HPDE6-E6E7 (cell line): ENCODE measurements around the gene CDK5R2.
A peak's percentile ranks its signal among the peaks of the same experiment; 100 is the strongest.
"Not testable (repeated sequence)": the region's sequence is repeated elsewhere in the genome, so short reads cannot be mapped to it uniquely, and the experiment has no call there.

Source experiments
- DNase-seq: peaks from one replicate; pipeline ENCODE4 v3.0.0; 2011; ENCODE audit warnings: missing footprints; ENCODE audit errors: extremely low spot score

Gene CDK5R2

GRCh38 chr2:218959141-218959731 is at the start of gene CDK5R2:
Gene CDK5R2 (plus strand): TSS chr2:218959666. CDS start chr2:218959821, 155 bp downstream.
- peak; percentile 93 for DNase-seq

GRCh38 chr2:218910741-218911140 is 48.7 kb upstream of the CDK5R2 start:
- DNase-seq, result no peak

GRCh38 chr2:218920504-218920903 is 39.0 kb upstream of the CDK5R2 start:
- DNase-seq, result no peak

GRCh38 chr2:218924757-218925156 is 34.7 kb upstream of the CDK5R2 start:
- no peak for DNase-seq

GRCh38 chr2:218925434-218925833 is 34.0 kb upstream of the CDK5R2 start:
- no peak for DNase-seq

- no peak for DNase-seq
Measured at GRCh38 chr2:218927422-218927821, 32.0 kb upstream of the CDK5R2 start.

GRCh38 chr2:218927876-218928275 is 31.6 kb upstream of the CDK5R2 start:
- no peak for DNase-seq

GRCh38 chr2:218930488-218930887 is 29.0 kb upstream of the CDK5R2 start:
- DNase-seq, result not testable (repeated sequence)

- not testable (repeated sequence) for DNase-seq
Measured at GRCh38 chr2:218931751-218932150, 27.7 kb upstream of the CDK5R2 start.

- DNase-seq, result no peak
Measured at GRCh38 chr2:218944759-218945404, 14.6 kb upstream of the CDK5R2 start.

- no peak for DNase-seq
Measured at GRCh38 chr2:218946621-218947020, 12.8 kb upstream of the CDK5R2 start.

- DNase-seq, result no peak
Measured at GRCh38 chr2:218952160-218952559, 7.3 kb upstream of the CDK5R2 start.

- DNase-seq, result no peak
Measured at GRCh38 chr2:218953366-218953954, 6.0 kb upstream of the CDK5R2 start.

- DNase-seq, result no peak
Measured at GRCh38 chr2:218954541-218955300, 4.7 kb upstream of the CDK5R2 start.

- DNase-seq, result no peak
Measured at GRCh38 chr2:218956039-218956438, 3.4 kb upstream of the CDK5R2 start.

- no peak for DNase-seq
Measured at GRCh38 chr2:218957671-218958070, 1.8 kb upstream of the CDK5R2 start.

GRCh38 chr2:218958276-218958675 is 1.2 kb upstream of the CDK5R2 start:
- no peak for DNase-seq

- no peak for DNase-seq
Measured at GRCh38 chr2:218959761-218960308, 369 bp downstream of the CDK5R2 start.

- no peak for DNase-seq
Measured at GRCh38 chr2:218960309-218961165, 1.1 kb downstream of the CDK5R2 start.

GRCh38 chr2:218961229-218961628 is 1.8 kb downstream of the CDK5R2 start:
- DNase-seq, result no peak
